Activated CD4-positive, alpha-beta T cell treated with anti-CD3 and anti-CD28 coated beads, Interleukin-2, amount 50 U/mL, for 48 hours (primary cell): ENCODE measurements around the gene HK3.

ENCODE experiments used
- DNase-seq, 2 experiments: peaks; one replicate each; pipeline ENCODE4 v3.0.0-alpha.2; 2020

The HK3 gene

GRCh38 chr5:176899296-176899891, at the start of gene HK3:
TSS of gene HK3 (minus strand) at chr5:176899346. CDS start at chr5:176896159, 3,187 bp downstream.
- no peak for DNase-seq

GRCh38 chr5:176948458-176948857, 49.3 kb upstream of the HK3 start:
- no peak for DNase-seq

- no peak for DNase-seq
Measured at GRCh38 chr5:176947847-176948246, 48.7 kb upstream of the HK3 start.

GRCh38 chr5:176944268-176944667, 45.1 kb upstream of the HK3 start:
- DNase-seq: no peak

GRCh38 chr5:176943816-176944215, 44.7 kb upstream of the HK3 start:
- DNase-seq: no peak

GRCh38 chr5:176941951-176942350, 42.8 kb upstream of the HK3 start:
- no peak for DNase-seq

GRCh38 chr5:176938472-176938871, 39.3 kb upstream of the HK3 start:
- DNase-seq: no peak

- no peak for DNase-seq
Measured at GRCh38 chr5:176935017-176935416, 35.9 kb upstream of the HK3 start.

- DNase-seq: no peak
Measured at GRCh38 chr5:176934309-176934930, 35.3 kb upstream of the HK3 start.

GRCh38 chr5:176929654-176930053, 30.5 kb upstream of the HK3 start:
- DNase-seq: no peak

GRCh38 chr5:176927562-176927961, 28.4 kb upstream of the HK3 start:
- no peak for DNase-seq

- DNase-seq: no peak
Measured at GRCh38 chr5:176922817-176923216, 23.7 kb upstream of the HK3 start.

GRCh38 chr5:176921714-176922113, 22.6 kb upstream of the HK3 start:
- no peak for DNase-seq

GRCh38 chr5:176918613-176919012, 19.5 kb upstream of the HK3 start:
- DNase-seq: no peak

- no peak for DNase-seq
Measured at GRCh38 chr5:176916337-176916736, 17.2 kb upstream of the HK3 start.

GRCh38 chr5:176915906-176916305, 16.8 kb upstream of the HK3 start:
- no peak for DNase-seq

- DNase-seq: no peak
Measured at GRCh38 chr5:176912115-176912514, 13.0 kb upstream of the HK3 start.

GRCh38 chr5:176908675-176909368, 9.7 kb upstream of the HK3 start:
- no peak for DNase-seq

- DNase-seq: no peak
Measured at GRCh38 chr5:176906796-176907195, 7.7 kb upstream of the HK3 start.

GRCh38 chr5:176906126-176906525, 7.0 kb upstream of the HK3 start:
- DNase-seq: no peak

- no peak for DNase-seq
Measured at GRCh38 chr5:176904276-176904675, 5.1 kb upstream of the HK3 start.

- no peak for DNase-seq
Measured at GRCh38 chr5:176902911-176903664, 3.9 kb upstream of the HK3 start.

- no peak for DNase-seq
Measured at GRCh38 chr5:176902102-176902814, 3.1 kb upstream of the HK3 start.
